HG03432 (cell line): ENCODE measurements around the gene CRACR2A.

Experiments used
- ATAC-seq: cut with Tn5 transposase; IDR thresholded peaks from one replicate; pipeline ENCODE4 v1.9.1; 2021; ENCODE audit warnings: mild to moderate bottlenecking, moderate library complexity; ENCODE audit not compliant: unreplicated experiment

CRACR2A gene

GRCh38 chr12:3601461-3602150 lies 151.3 kb downstream of the CRACR2A start:
- ATAC-seq, result no peak

GRCh38 chr12:3600951-3601350 lies 152.0 kb downstream of the CRACR2A start:
- no peak for ATAC-seq

- no peak for ATAC-seq
Observed at GRCh38 chr12:3600039-3600720, 152.7 kb downstream of the CRACR2A start.

- ATAC-seq, result no peak
Observed at GRCh38 chr12:3598896-3599860, 153.7 kb downstream of the CRACR2A start.

- ATAC-seq, result no peak
Observed at GRCh38 chr12:3597526-3598210, 155.2 kb downstream of the CRACR2A start.

GRCh38 chr12:3596703-3597415 lies 156.1 kb downstream of the CRACR2A start:
- no peak for ATAC-seq

- ATAC-seq, result no peak
Observed at GRCh38 chr12:3595721-3596120, 157.2 kb downstream of the CRACR2A start.

- no peak for ATAC-seq
Observed at GRCh38 chr12:3594966-3595365, 157.9 kb downstream of the CRACR2A start.

GRCh38 chr12:3593906-3594483 lies 158.9 kb downstream of the CRACR2A start:
- ATAC-seq, result no peak

- no peak for ATAC-seq
Observed at GRCh38 chr12:3592856-3593625, 159.9 kb downstream of the CRACR2A start.

- ATAC-seq, result no peak
Observed at GRCh38 chr12:3589745-3590144, 163.2 kb downstream of the CRACR2A start.

GRCh38 chr12:3587402-3588013 lies 165.4 kb downstream of the CRACR2A start:
- ATAC-seq, result no peak

GRCh38 chr12:3583656-3584334 lies 169.1 kb downstream of the CRACR2A start:
- no peak for ATAC-seq

GRCh38 chr12:3580094-3580749 lies 172.7 kb downstream of the CRACR2A start:
- no peak for ATAC-seq

- no peak for ATAC-seq
Observed at GRCh38 chr12:3579446-3580093, 173.3 kb downstream of the CRACR2A start.

- no peak for ATAC-seq
Observed at GRCh38 chr12:3578557-3578956, 174.4 kb downstream of the CRACR2A start.

- no peak for ATAC-seq
Observed at GRCh38 chr12:3576891-3577290, 176.0 kb downstream of the CRACR2A start.
